HepG2 (cell line): ENCODE measurements around the gene CCDC7.

Source experiments
- FOXJ3 ChIP-seq: sonication (generic); formaldehyde crosslinking; IDR thresholded peaks from 2 replicates; pipeline ENCODE4 v1.4.0; 2020; ENCODE audit warnings: missing genetic modification reagents, mild to moderate bottlenecking, borderline replicate concordance
- KAT8 ChIP-seq: IDR thresholded peaks from 2 replicates; pipeline ENCODE4 v1.6.1; 2016; ENCODE audit warnings: missing genetic modification reagents, missing compliant biosample characterization
- ZNF562 ChIP-seq: sonication (generic); formaldehyde crosslinking; IDR thresholded peaks from 2 replicates; pipeline ENCODE4 v1.8.0; 2022; ENCODE audit warnings: missing genetic modification reagents, borderline replicate concordance
- TF ChIP-seq, protein P1 (sequence below): sonication (generic); formaldehyde crosslinking; IDR thresholded peaks from 2 replicates; pipeline ENCODE4 v1.5.0; 2020; ENCODE audit warnings: mild to moderate bottlenecking, missing genetic modification reagents, moderate library complexity
- TF ChIP-seq, protein P2 (sequence below), 2 experiments: sonication (generic) in 1 of 2; formaldehyde crosslinking in 1 of 2; IDR thresholded peaks; 2 replicates each; pipeline versions ENCODE4 v1.4.0 to v1.6.1; 2018 to 2020; ENCODE audit warnings: missing genetic modification reagents in 2 of 2, borderline replicate concordance in 1 of 2, low read depth in 1 of 2, mild to moderate bottlenecking in 1 of 2, missing biosample characterization in 1 of 2

DNA sequence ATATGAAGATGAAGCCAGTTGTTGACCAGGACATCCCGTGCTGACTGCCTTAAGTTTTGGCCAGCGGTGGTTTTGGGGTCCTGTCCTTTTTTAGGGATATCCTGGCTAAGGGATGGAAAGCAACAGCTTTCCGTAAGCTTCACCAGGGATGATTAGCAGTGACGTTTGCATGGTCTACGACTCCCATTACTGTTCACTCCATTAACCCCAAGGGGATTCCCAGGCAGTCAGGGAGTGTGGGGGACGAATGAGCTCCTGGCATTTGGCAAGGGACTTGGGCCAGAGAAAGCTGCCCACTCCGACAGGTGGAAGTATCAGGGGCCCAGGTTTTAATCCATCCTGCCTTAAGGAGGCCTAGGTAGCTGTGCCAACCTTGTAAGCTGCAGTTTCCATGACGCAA, 445.3 kb downstream of the CCDC7 start:
- TF ChIP-seq KAT8 = no peak
- TF ChIP-seq, protein P1, sequence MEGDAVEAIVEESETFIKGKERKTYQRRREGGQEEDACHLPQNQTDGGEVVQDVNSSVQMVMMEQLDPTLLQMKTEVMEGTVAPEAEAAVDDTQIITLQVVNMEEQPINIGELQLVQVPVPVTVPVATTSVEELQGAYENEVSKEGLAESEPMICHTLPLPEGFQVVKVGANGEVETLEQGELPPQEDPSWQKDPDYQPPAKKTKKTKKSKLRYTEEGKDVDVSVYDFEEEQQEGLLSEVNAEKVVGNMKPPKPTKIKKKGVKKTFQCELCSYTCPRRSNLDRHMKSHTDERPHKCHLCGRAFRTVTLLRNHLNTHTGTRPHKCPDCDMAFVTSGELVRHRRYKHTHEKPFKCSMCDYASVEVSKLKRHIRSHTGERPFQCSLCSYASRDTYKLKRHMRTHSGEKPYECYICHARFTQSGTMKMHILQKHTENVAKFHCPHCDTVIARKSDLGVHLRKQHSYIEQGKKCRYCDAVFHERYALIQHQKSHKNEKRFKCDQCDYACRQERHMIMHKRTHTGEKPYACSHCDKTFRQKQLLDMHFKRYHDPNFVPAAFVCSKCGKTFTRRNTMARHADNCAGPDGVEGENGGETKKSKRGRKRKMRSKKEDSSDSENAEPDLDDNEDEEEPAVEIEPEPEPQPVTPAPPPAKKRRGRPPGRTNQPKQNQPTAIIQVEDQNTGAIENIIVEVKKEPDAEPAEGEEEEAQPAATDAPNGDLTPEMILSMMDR (CRISPR knock-in tag) = no peak
- TF ChIP-seq FOXJ3 (CRISPR knock-in tag) = no peak
- TF ChIP-seq, protein P2, sequence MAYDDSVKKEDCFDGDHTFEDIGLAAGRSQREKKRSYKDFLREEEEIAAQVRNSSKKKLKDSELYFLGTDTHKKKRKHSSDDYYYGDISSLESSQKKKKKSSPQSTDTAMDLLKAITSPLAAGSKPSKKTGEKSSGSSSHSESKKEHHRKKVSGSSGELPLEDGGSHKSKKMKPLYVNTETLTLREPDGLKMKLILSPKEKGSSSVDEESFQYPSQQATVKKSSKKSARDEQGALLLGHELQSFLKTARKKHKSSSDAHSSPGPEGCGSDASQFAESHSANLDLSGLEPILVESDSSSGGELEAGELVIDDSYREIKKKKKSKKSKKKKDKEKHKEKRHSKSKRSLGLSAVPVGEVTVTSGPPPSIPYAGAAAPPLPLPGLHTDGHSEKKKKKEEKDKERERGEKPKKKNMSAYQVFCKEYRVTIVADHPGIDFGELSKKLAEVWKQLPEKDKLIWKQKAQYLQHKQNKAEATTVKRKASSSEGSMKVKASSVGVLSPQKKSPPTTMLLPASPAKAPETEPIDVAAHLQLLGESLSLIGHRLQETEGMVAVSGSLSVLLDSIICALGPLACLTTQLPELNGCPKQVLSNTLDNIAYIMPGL (CRISPR knock-in tag; IDR thresholded peaks at IDR 0.05; ENCODE audit: borderline replicate concordance in 1 of 2, low read depth in 1 of 2) = no peak
- TF ChIP-seq ZNF562 = no peak
